HepG2 (cell line): Measurements from ENCODE around the gene PPP2R5B. TPM values are rescaled to one million over a fixed set of nuclear protein-coding genes. Genes with fewer than 3 reads are reported as not detected.

Experiments
- ADNP ChIP-seq: sonication (generic); formaldehyde crosslinking; IDR thresholded peaks from 2 replicates; pipeline ENCODE4 v1.4.0; 2020; ENCODE audit warnings: missing genetic modification reagents
- AHR ChIP-seq: IDR thresholded peaks from 2 replicates; pipeline ENCODE4 v1.6.1; 2018; ENCODE audit warnings: missing genetic modification reagents, missing compliant biosample characterization
- FOXA1 ChIP-seq, 2 experiments: fragments of 450-650 bp in 1 of 2; sonication (generic) in 1 of 2; formaldehyde crosslinking in 1 of 2; IDR thresholded peaks; 2 replicates each; pipeline versions ENCODE4 v1.4.0 to v1.6.1; 2016 to 2020; ENCODE audit warnings: missing genetic modification reagents in 1 of 2
- IKZF4 ChIP-seq: sonication (generic); formaldehyde crosslinking; IDR thresholded peaks from 2 replicates; pipeline ENCODE4 v1.5.1; 2020; ENCODE audit warnings: borderline replicate concordance, mild to moderate bottlenecking, low read depth, missing genetic modification reagents; ENCODE audit errors: not compliant biosample characterization
- NCOR1 ChIP-seq: fragments of 200-600 bp; sonication (generic); IDR thresholded peaks from 2 replicates; pipeline ENCODE4 v1.7.0; 2017; ENCODE audit warnings: antibody characterized with exemption, low read length, borderline replicate concordance
- PBX2 ChIP-seq: IDR thresholded peaks from 2 replicates; pipeline ENCODE4 v1.6.1; 2016; ENCODE audit warnings: control low read depth
- POLR2G ChIP-seq: fragments of 200-400 bp; formaldehyde crosslinking; IDR thresholded peaks from 2 replicates; pipeline ENCODE4 v1.6.1; 2018; ENCODE audit warnings: mild to moderate bottlenecking, low read depth, low read length, moderate library complexity
- SAFB2 ChIP-seq: sonication (generic); formaldehyde crosslinking; IDR thresholded peaks from 2 replicates; pipeline ENCODE4 v1.5.1; 2020; ENCODE audit warnings: missing genetic modification reagents, low read depth, mild to moderate bottlenecking, borderline replicate concordance
- ZBTB26 ChIP-seq: IDR thresholded peaks from 2 replicates; pipeline ENCODE4 v1.6.1; 2016; ENCODE audit warnings: missing compliant biosample characterization, missing genetic modification reagents, borderline replicate concordance
- ZBTB7B ChIP-seq: sonication (generic); formaldehyde crosslinking; IDR thresholded peaks from 2 replicates; pipeline ENCODE4 v1.4.0; 2020; ENCODE audit warnings: missing genetic modification reagents
- ZNF235 ChIP-seq: sonication (generic); formaldehyde crosslinking; IDR thresholded peaks from 2 replicates; pipeline ENCODE4 v1.8.1; 2023; ENCODE audit warnings: mild to moderate bottlenecking, missing genetic modification reagents, borderline replicate concordance
- ZNF564 ChIP-seq: sonication (generic); formaldehyde crosslinking; IDR thresholded peaks from 2 replicates; pipeline ENCODE4 v1.8.1; 2023; ENCODE audit warnings: mild to moderate bottlenecking, missing genetic modification reagents
- ZSCAN12 ChIP-seq: sonication (generic); formaldehyde crosslinking; IDR thresholded peaks from 2 replicates; pipeline ENCODE4 v1.9.0; 2021; ENCODE audit warnings: mild to moderate bottlenecking, missing genetic modification reagents
- polyA plus RNA-seq, 8 experiments: library from polyadenylated mRNA; depleted of rRNA in 3 of 8; stranded (reverse) in 7 of 8; unstranded in 1 of 8; fragments of >200 nt; fragmentation: Illumina TruSeq in 4 of 8; extraction: Trizol in 4 of 8; gene quantifications; 2 replicates each; pipeline versions ENCODE4 v1.2.1 to v1.2.3, GENCODE V29; 2011 to 2016; ENCODE audit warnings: low read depth in 4 of 8, missing spikeins in 1 of 8, mixed read lengths in 1 of 8; ENCODE audit not compliant: insufficient read depth in 1 of 8
- total RNA-seq, 5 experiments: library from RNA; depleted of rRNA; stranded (reverse); fragments of >200 nt; fragmentation: Illumina TruSeq; extraction: Trizol; gene quantifications; 2 replicates each; pipeline ENCODE4 v1.2.3, GENCODE V29; 2016; ENCODE audit warnings: low read depth in 1 of 5
- TF ChIP-seq, protein P1 (sequence below): IDR thresholded peaks from 2 replicates; pipeline ENCODE4 v1.6.1; 2012; ENCODE audit warnings: low read length, improper control_type of control experiment

Gene PPP2R5B
- total and polyA plus RNA-seq, 2 of the 13 experiments (the other 11 are each of a cell fraction or from before 2014, with no cell fraction given): 2.3 to 8.3 TPM

DNA sequence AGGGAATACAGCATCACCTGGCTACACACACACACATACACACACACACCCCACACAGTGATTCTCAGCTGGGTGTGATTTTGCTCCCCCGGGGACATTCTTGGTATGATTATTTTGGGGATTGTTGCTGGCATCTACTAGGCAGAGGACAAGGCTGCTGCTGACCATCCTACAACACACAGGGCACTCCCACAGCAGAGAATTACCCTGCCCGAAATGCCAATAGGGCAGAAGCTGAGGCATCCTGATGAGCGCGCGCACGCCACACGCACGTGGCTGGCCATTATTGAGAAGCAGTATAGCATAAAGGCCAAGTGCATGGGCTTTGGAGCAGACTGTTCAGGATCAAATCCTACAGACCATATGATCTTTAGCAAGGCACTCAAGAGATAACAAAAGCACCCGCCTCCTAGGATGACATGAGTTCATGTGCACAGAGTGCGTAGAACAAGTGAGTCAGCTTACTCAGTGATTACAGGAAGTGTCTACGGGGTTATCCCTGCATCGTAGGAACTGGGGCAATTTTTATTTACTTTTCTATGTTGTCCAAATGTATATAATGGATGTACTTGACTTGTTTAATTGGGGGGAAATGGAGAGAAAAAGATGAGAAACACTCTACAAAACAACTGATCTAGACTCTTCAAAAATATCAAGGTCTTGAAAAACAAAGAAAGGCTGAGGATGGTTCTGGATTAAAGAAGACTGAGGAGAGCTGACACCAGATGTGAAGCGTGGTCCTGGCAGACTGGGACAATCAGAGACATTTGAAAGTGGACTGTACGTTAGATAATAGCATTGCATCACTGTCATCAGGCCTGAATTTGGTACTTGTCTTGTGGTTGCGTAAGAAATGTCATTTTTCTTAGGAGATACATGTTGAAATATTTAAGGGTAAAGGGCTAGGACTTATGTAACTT lies 38.9 kb upstream of the PPP2R5B start (continued):
- TF ChIP-seq, protein P1, sequence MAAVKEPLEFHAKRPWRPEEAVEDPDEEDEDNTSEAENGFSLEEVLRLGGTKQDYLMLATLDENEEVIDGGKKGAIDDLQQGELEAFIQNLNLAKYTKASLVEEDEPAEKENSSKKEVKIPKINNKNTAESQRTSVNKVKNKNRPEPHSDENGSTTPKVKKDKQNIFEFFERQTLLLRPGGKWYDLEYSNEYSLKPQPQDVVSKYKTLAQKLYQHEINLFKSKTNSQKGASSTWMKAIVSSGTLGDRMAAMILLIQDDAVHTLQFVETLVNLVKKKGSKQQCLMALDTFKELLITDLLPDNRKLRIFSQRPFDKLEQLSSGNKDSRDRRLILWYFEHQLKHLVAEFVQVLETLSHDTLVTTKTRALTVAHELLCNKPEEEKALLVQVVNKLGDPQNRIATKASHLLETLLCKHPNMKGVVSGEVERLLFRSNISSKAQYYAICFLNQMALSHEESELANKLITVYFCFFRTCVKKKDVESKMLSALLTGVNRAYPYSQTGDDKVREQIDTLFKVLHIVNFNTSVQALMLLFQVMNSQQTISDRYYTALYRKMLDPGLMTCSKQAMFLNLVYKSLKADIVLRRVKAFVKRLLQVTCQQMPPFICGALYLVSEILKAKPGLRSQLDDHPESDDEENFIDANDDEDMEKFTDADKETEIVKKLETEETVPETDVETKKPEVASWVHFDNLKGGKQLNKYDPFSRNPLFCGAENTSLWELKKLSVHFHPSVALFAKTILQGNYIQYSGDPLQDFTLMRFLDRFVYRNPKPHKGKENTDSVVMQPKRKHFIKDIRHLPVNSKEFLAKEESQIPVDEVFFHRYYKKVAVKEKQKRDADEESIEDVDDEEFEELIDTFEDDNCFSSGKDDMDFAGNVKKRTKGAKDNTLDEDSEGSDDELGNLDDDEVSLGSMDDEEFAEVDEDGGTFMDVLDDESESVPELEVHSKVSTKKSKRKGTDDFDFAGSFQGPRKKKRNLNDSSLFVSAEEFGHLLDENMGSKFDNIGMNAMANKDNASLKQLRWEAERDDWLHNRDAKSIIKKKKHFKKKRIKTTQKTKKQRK: no peak
- TF ChIP-seq FOXA1 (IDR thresholded peaks at IDR 0.05) (no peak), FOXA1 (CRISPR knock-in tag; IDR thresholded peaks at IDR 0.05) (no peak; the same call in 1 of the 2 replicates), POLR2G (0 out of 2 replicates have a peak, but pooled peaks have one; percentile 34), NCOR1 (no peak), ZNF564 (CRISPR knock-in tag) (no peak), AHR (CRISPR knock-in tag) (no peak), IKZF4 (no peak), ZBTB26 (CRISPR knock-in tag) (no peak), ZSCAN12 (CRISPR knock-in tag) (no peak), PBX2 (CRISPR knock-in tag) (no peak), ZBTB7B (CRISPR knock-in tag) (no peak), ADNP (CRISPR knock-in tag) (no peak), ZNF235 (CRISPR knock-in tag) (no peak), SAFB2 (CRISPR knock-in tag) (no peak)
